HEK293 (cell line): ENCODE measurements around the gene OR8J3.

Experiments used
- CTCF ChIA-PET: fragments of 350-600 bp; formaldehyde crosslinking; extraction: SDS; loops from one replicate; lab custom pipeline; 2021; ENCODE audit warnings: antibody characterized with exemption; lab: Yijun Ruan, JAX
- POLR2A ChIA-PET: fragments of 300-600 bp; formaldehyde crosslinking; extraction: SDS; loops from one replicate; lab custom pipeline; 2020; ENCODE audit warnings: antibody characterized with exemption, inconsistent platforms; lab: Yijun Ruan, JAX
- H3K27ac ChIP-seq: fragments of 200-500 bp; sonication (Bioruptor generic); 2 replicates; pipeline ENCODE4 v1.5.1; 2014; ENCODE audit warnings: low read depth, low read length, control low read depth, inconsistent platforms; ENCODE audit errors: extremely low read depth
- H3K36me3 ChIP-seq, 2 experiments: fragments of 200-500 bp in 1 of 2; sonication (Bioruptor generic) in 1 of 2; 1 replicate in 1 of 2; 2 replicates in 1 of 2; pipeline ENCODE4 v1.5.1; 2014 to 2017; ENCODE audit warnings: inconsistent platforms in 2 of 2, low read length in 2 of 2; ENCODE audit not compliant: control insufficient read depth in 2 of 2, insufficient read depth in 1 of 2
- H3K4me1 ChIP-seq: fragments of 200-500 bp; sonication (Bioruptor generic); 2 replicates; pipeline ENCODE4 v1.5.1; 2014; ENCODE audit warnings: mild to moderate bottlenecking, low read length, inconsistent platforms; ENCODE audit not compliant: control insufficient read depth, insufficient read depth
- H3K4me3 ChIP-seq: 2 replicates; pipeline ENCODE4 v1.5.1; 2011; ENCODE audit warnings: low read depth, mild to moderate bottlenecking, control low read depth, low read length, moderate library complexity
- H3K9me3 ChIP-seq: fragments of 200-500 bp; sonication (Bioruptor generic); 2 replicates; pipeline ENCODE4 v1.5.1; 2014; ENCODE audit warnings: low read depth, low read length, inconsistent platforms; ENCODE audit not compliant: control insufficient read depth, insufficient read depth
- HOXC10 ChIP-seq: sonication (generic); formaldehyde crosslinking; IDR thresholded peaks from 2 replicates; pipeline ENCODE4 v1.8.1; 2023; ENCODE audit warnings: mild to moderate bottlenecking, missing genetic modification reagents
- KLF9 ChIP-seq: fragments of 450-650 bp; formaldehyde crosslinking; IDR thresholded peaks from 2 replicates; pipeline ENCODE4 v1.5.1; 2016; ENCODE audit warnings: missing biosample characterization, missing genetic modification characterization, low read depth
- ZFP37 ChIP-seq: fragments of 450-650 bp; formaldehyde crosslinking; IDR thresholded peaks from 2 replicates; pipeline ENCODE4 v1.5.1; 2016; ENCODE audit warnings: missing biosample characterization, missing genetic modification characterization
- ZNF211 ChIP-seq: fragments of 450-650 bp; formaldehyde crosslinking; IDR thresholded peaks from 2 replicates; pipeline ENCODE4 v1.5.1; 2016; ENCODE audit warnings: low read depth, missing biosample characterization, missing genetic modification characterization
- ZNF302 ChIP-seq: fragments of 450-650 bp; formaldehyde crosslinking; IDR thresholded peaks from 2 replicates; pipeline ENCODE4 v1.5.1; 2016; ENCODE audit warnings: missing biosample characterization, missing genetic modification characterization, low read depth
- ZNF341 ChIP-seq: fragments of 450-650 bp; formaldehyde crosslinking; IDR thresholded peaks from 2 replicates; pipeline ENCODE4; 2016; ENCODE audit warnings: low read depth, missing biosample characterization, missing genetic modification characterization
- ZNF37A ChIP-seq: fragments of 450-650 bp; IDR thresholded peaks from 2 replicates; pipeline ENCODE4 v1.5.1; 2018; ENCODE audit warnings: missing biosample characterization, missing genetic modification characterization
- ZNF423 ChIP-seq: fragments of 450-650 bp; formaldehyde crosslinking; IDR thresholded peaks from 2 replicates; pipeline ENCODE4 v1.5.1; 2016; ENCODE audit warnings: missing biosample characterization, missing genetic modification characterization
- ZNF610 ChIP-seq: fragments of 450-650 bp; formaldehyde crosslinking; IDR thresholded peaks from 2 replicates; pipeline ENCODE4 v1.5.1; 2016; ENCODE audit warnings: missing biosample characterization, missing genetic modification characterization, borderline replicate concordance
- ZNF701 ChIP-seq: fragments of 450-650 bp; formaldehyde crosslinking; IDR thresholded peaks from 2 replicates; pipeline ENCODE4 v1.5.1; 2016; ENCODE audit warnings: missing biosample characterization, missing genetic modification characterization
- ZSCAN16 ChIP-seq: fragments of 450-650 bp; formaldehyde crosslinking; IDR thresholded peaks from 2 replicates; pipeline ENCODE4 v1.5.1; 2016; ENCODE audit warnings: missing biosample characterization, missing genetic modification characterization
- ZXDB ChIP-seq: fragments of 450-650 bp; formaldehyde crosslinking; IDR thresholded peaks from 2 replicates; pipeline ENCODE4 v1.5.1; 2016; ENCODE audit warnings: missing biosample characterization, missing genetic modification characterization
- TF ChIP-seq, protein P1 (sequence below): fragments of 450-650 bp; formaldehyde crosslinking; IDR thresholded peaks from 2 replicates; pipeline ENCODE4 v1.5.1; 2017; ENCODE audit warnings: missing biosample characterization, missing genetic modification characterization
- TF ChIP-seq, protein P2 (sequence below): fragments of 450-650 bp; formaldehyde crosslinking; IDR thresholded peaks from 2 replicates; pipeline ENCODE4; 2016; ENCODE audit warnings: missing biosample characterization, missing genetic modification characterization
- TF ChIP-seq, protein P3 (sequence below): fragments of 450-650 bp; formaldehyde crosslinking; IDR thresholded peaks from 2 replicates; pipeline ENCODE4 v1.5.1; 2016; ENCODE audit warnings: missing biosample characterization, missing genetic modification characterization, low read depth
- TF ChIP-seq, protein P4 (sequence below): IDR thresholded peaks from 2 replicates; pipeline ENCODE4 v1.6.1; 2011; ENCODE audit warnings: mild to moderate bottlenecking, low read depth, low read length, borderline replicate concordance
- TF ChIP-seq, protein P5 (sequence below): fragments of 450-650 bp; formaldehyde crosslinking; IDR thresholded peaks from 2 replicates; pipeline ENCODE4 v1.5.1; 2017; ENCODE audit warnings: missing biosample characterization, missing genetic modification characterization
- TF ChIP-seq, protein P6 (sequence below): fragments of 450-650 bp; formaldehyde crosslinking; IDR thresholded peaks from 2 replicates; pipeline ENCODE4 v1.5.1; 2016; ENCODE audit warnings: missing biosample characterization, missing genetic modification characterization
- TF ChIP-seq, protein P7 (sequence below): fragments of 450-650 bp; formaldehyde crosslinking; IDR thresholded peaks from 2 replicates; pipeline ENCODE4 v1.5.1; 2016; ENCODE audit warnings: missing biosample characterization, missing genetic modification characterization
- TF ChIP-seq, protein P8 (sequence below): fragments of 450-650 bp; formaldehyde crosslinking; IDR thresholded peaks from 2 replicates; pipeline ENCODE4 v1.5.1; 2016; ENCODE audit warnings: missing biosample characterization, missing genetic modification characterization, borderline replicate concordance

The OR8J3 gene

DNA sequence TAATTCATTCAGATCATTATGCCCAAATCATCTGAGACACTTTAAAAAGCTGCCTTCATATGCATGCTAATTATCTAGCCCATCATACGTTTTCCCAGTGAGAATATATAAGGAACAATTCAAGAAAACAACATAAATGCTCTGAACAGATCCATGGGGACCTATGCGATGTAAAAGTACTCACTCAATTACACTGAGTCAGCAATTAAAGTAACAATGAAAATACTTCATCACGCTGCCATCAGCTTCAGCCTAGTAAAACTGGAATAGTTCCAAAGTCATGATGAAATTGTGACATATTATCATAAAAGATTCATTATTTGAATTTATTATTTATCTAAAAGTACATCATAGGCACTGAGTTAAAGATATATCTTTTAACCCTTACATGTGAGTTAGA lies 23.8 kb upstream of the OR8J3 start:
- TF ChIP-seq KLF9 (tag by site-specific recombination) (no peak), ZFP37 (tag by site-specific recombination) (no peak), ZXDB (tag by site-specific recombination) (no peak), HOXC10 (CRISPR knock-in tag) (no peak), ZSCAN16 (tag by site-specific recombination) (no peak), ZNF341 (tag by site-specific recombination) (no peak), ZNF610 (tag by site-specific recombination) (no peak), ZNF37A (tag by site-specific recombination) (no peak)
- TF ChIP-seq, protein P1, sequence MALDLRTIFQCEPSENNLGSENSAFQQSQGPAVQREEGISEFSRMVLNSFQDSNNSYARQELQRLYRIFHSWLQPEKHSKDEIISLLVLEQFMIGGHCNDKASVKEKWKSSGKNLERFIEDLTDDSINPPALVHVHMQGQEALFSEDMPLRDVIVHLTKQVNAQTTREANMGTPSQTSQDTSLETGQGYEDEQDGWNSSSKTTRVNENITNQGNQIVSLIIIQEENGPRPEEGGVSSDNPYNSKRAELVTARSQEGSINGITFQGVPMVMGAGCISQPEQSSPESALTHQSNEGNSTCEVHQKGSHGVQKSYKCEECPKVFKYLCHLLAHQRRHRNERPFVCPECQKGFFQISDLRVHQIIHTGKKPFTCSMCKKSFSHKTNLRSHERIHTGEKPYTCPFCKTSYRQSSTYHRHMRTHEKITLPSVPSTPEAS, result no peak
- TF ChIP-seq, protein P2, sequence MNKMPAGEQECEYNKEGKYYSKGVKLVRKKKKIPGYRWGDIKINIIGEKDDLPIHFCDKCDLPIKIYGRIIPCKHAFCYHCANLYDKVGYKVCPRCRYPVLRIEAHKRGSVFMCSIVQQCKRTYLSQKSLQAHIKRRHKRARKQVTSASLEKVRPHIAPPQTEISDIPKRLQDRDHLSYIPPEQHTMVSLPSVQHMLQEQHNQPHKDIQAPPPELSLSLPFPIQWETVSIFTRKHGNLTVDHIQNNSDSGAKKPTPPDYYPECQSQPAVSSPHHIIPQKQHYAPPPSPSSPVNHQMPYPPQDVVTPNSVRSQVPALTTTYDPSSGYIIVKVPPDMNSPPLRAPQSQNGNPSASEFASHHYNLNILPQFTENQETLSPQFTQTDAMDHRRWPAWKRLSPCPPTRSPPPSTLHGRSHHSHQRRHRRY (tag by site-specific recombination), result no peak
- TF ChIP-seq, all 188 proteins: peak for 0
- no peaks in the 10 kb centered on the region for H3K36me3 ChIP-seq
- H3K9me3 ChIP-seq, result no peaks in the 10 kb centered on the region
- H3K27ac ChIP-seq, result no peak overlapping the region
- ChIA-PET CTCF (no interaction called here), POLR2A (no interaction called here)
- H3K4me3 ChIP-seq, result no peak overlapping the region
- no peaks in the 10 kb centered on the region for H3K4me1 ChIP-seq

DNA sequence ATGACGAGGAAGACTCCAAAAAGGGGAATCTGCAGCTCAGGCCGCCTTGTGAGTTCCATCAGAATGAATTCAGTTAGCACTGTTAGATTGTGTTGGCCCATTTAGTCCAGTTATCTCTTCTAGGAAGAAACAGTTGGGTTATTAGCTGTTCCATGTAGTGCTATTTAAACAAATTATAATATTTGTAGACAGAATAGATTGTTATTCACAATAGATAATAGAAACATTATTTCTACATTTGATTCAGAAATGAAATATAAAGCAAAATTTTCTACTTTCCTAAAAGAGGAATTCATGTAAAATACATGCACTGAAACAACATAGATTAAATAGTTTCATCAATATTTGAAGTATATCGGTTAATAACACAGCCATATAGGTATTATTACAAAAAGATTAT lies 20.2 kb upstream of the OR8J3 start, which contains the start of gene OR8K5:
Gene OR8K5 (minus strand): TSS at position 101 of the 400 bp plus-strand sequence. CDS start 0 bp downstream, at position 101.
- TF ChIP-seq ZNF701 (tag by site-specific recombination) (no peak), ZNF211 (tag by site-specific recombination) (no peak), ZNF302 (tag by site-specific recombination) (no peak), ZNF423 (tag by site-specific recombination) (no peak)
- TF ChIP-seq, protein P3, sequence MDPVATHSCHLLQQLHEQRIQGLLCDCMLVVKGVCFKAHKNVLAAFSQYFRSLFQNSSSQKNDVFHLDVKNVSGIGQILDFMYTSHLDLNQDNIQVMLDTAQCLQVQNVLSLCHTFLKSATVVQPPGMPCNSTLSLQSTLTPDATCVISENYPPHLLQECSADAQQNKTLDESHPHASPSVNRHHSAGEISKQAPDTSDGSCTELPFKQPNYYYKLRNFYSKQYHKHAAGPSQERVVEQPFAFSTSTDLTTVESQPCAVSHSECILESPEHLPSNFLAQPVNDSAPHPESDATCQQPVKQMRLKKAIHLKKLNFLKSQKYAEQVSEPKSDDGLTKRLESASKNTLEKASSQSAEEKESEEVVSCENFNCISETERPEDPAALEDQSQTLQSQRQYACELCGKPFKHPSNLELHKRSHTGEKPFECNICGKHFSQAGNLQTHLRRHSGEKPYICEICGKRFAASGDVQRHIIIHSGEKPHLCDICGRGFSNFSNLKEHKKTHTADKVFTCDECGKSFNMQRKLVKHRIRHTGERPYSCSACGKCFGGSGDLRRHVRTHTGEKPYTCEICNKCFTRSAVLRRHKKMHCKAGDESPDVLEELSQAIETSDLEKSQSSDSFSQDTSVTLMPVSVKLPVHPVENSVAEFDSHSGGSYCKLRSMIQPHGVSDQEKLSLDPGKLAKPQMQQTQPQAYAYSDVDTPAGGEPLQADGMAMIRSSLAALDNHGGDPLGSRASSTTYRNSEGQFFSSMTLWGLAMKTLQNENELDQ (tag by site-specific recombination), result no peak
- TF ChIP-seq, protein P4, sequence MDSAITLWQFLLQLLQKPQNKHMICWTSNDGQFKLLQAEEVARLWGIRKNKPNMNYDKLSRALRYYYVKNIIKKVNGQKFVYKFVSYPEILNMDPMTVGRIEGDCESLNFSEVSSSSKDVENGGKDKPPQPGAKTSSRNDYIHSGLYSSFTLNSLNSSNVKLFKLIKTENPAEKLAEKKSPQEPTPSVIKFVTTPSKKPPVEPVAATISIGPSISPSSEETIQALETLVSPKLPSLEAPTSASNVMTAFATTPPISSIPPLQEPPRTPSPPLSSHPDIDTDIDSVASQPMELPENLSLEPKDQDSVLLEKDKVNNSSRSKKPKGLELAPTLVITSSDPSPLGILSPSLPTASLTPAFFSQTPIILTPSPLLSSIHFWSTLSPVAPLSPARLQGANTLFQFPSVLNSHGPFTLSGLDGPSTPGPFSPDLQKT, result no peak
- TF ChIP-seq, protein P5, sequence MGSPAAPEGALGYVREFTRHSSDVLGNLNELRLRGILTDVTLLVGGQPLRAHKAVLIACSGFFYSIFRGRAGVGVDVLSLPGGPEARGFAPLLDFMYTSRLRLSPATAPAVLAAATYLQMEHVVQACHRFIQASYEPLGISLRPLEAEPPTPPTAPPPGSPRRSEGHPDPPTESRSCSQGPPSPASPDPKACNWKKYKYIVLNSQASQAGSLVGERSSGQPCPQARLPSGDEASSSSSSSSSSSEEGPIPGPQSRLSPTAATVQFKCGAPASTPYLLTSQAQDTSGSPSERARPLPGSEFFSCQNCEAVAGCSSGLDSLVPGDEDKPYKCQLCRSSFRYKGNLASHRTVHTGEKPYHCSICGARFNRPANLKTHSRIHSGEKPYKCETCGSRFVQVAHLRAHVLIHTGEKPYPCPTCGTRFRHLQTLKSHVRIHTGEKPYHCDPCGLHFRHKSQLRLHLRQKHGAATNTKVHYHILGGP, result no peak
- TF ChIP-seq, protein P6, sequence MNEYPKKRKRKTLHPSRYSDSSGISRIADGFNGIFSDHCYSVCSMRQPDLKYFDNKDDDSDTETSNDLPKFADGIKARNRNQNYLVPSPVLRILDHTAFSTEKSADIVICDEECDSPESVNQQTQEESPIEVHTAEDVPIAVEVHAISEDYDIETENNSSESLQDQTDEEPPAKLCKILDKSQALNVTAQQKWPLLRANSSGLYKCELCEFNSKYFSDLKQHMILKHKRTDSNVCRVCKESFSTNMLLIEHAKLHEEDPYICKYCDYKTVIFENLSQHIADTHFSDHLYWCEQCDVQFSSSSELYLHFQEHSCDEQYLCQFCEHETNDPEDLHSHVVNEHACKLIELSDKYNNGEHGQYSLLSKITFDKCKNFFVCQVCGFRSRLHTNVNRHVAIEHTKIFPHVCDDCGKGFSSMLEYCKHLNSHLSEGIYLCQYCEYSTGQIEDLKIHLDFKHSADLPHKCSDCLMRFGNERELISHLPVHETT (tag by site-specific recombination), result no peak
- TF ChIP-seq, protein P7, sequence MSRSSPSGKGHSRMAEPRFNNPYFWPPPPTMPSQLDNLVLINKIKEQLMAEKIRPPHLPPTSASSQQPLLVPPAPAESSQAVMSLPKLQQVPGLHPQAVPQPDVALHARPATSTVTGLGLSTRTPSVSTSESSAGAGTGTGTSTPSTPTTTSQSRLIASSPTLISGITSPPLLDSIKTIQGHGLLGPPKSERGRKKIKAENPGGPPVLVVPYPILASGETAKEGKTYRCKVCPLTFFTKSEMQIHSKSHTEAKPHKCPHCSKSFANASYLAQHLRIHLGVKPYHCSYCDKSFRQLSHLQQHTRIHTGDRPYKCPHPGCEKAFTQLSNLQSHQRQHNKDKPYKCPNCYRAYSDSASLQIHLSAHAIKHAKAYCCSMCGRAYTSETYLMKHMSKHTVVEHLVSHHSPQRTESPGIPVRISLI (tag by site-specific recombination), result no peak
- TF ChIP-seq, protein P8, sequence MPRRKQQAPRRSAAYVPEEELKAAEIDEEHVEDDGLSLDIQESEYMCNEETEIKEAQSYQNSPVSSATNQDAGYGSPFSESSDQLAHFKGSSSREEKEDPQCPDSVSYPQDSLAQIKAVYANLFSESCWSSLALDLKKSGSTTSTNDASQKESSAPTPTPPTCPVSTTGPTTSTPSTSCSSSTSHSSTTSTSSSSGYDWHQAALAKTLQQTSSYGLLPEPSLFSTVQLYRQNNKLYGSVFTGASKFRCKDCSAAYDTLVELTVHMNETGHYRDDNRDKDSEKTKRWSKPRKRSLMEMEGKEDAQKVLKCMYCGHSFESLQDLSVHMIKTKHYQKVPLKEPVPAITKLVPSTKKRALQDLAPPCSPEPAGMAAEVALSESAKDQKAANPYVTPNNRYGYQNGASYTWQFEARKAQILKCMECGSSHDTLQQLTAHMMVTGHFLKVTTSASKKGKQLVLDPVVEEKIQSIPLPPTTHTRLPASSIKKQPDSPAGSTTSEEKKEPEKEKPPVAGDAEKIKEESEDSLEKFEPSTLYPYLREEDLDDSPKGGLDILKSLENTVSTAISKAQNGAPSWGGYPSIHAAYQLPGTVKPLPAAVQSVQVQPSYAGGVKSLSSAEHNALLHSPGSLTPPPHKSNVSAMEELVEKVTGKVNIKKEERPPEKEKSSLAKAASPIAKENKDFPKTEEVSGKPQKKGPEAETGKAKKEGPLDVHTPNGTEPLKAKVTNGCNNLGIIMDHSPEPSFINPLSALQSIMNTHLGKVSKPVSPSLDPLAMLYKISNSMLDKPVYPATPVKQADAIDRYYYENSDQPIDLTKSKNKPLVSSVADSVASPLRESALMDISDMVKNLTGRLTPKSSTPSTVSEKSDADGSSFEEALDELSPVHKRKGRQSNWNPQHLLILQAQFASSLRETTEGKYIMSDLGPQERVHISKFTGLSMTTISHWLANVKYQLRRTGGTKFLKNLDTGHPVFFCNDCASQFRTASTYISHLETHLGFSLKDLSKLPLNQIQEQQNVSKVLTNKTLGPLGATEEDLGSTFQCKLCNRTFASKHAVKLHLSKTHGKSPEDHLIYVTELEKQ, result no peak
- Histone ChIP-seq H3K4me3 (no peak within 1 kb of the TSS), H3K27ac (no peak within 1 kb of the TSS), H3K9me3 (no peaks in the 10 kb centered on the region), H3K36me3 (no peaks in the 10 kb centered on the region), H3K4me1 (no peaks in the 10 kb centered on the region)
- ChIA-PET POLR2A (no interaction called here), CTCF (no interaction called here)
